KG1 (cell line): ENCODE measurements around the gene PLEKHA8.
A peak's percentile ranks its signal among the peaks of the same experiment; 100 is the strongest.
"Not testable (repeated sequence)": the region's sequence is repeated elsewhere in the genome, so short reads cannot be mapped to it uniquely, and the experiment has no call there.

Experiments used
- DNase-seq: peaks from one replicate; lab custom pipeline; 2025; lab: John Stamatoyannopoulos, UW

The PLEKHA8 gene

DNA sequence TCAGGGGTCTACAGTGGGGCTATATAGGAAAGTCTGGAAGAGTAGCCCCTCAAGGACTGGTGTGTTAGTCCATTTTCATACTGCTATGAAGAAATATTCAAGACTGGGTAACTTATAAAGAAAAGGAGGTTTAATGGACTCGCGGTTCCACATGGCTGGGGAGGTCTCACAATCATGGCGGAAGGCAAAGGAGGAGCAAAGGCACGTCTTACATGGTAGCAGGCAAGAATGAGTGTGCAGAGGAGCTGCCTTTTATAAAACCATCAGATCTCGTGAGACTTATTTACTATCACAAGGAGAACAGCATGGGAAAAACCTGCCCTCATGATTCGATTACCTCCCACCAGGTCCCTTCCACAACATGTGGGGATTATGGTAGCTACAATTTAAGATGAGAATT is 4.7 kb upstream of the PLEKHA8 start:
- no peak for DNase-seq

DNA sequence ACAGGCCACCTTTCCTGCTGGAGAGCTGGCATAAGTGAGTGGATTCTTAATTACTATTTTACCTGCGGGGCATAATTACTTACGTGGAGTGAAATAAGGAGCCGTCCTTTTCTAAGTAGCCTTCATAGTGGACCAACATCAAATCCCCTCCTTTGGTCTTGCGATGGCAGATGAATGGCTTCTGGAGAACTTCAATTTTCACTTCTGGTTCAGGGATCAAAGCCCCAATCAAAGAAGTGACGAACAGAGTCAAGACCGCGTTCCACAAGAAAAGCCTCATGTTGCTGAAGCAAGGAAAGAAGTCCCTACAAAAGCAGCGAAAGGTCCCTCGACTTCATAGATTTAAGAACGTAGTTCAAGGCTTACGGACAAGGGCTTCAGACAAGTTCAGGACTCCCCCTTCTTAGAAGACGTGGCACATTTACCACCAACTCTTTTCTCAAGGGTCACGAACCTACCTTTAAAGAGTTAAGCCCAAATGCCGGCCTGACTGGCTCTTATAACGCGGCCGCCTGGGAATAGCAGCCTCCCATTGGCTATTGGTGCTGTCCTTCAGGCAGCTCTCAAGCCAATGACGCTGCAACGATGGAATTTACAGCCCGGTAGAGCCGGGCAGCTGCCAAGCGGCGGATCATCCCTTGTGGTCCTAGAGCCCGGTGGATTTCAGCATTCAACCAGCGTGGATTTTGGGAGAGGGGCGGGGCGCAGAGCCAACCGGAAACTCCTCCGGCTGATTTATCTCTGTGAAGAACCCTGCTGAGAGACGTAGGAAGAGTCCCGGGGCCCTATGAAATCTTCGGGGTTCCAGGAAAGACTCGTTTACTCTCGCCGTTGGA is 1.8 kb upstream of the PLEKHA8 start, which contains the start of gene FKBP14:
TSS of gene FKBP14 (minus strand) at position 474 of the 836 bp plus-strand sequence. CDS start at position 280, 194 bp downstream.
- peak; percentile 97 for DNase-seq

DNA sequence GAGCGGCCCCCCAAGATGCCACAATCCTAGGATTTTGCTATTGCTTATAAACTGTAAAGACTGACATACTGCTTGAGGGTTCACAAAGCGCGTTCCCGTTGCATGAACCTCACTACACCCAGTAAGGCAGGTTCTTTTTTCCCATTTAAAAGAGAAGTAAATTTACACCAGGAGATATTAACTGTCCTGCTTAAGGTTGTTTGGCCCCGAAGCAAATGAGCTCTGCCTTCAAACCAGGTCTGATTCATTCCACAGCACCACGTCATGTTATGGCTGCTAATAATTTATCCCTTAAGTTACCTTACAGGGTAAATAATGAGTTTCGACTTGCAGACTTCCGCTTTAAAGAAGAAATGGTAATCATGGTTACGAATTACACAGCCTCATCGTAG is 1.2 kb upstream of the PLEKHA8 start:
- no peak for DNase-seq

DNA sequence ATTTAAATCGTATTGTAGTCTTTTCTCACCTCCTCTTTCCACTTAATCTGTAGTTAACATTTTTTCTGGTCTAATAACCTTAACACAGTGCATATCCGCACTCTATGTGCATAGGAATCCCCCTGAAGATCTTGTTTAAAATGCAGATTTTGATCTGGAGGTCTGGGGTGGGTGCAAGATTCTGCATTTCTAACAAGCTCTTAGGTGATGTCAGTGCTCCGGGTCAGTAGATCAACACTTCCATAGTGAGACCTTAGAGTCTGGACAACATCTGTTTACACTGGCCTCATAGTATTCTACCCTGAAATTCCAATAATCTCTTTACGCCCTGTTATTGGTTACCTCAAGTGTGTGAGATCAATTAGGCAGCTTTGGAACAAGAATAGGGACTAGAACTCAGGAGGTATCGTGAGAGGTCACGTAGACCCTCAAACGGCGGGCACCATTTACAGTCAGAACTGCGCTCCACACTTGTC is 434 bp upstream of the PLEKHA8 start:
- peak; percentile 90 for DNase-seq

DNA sequence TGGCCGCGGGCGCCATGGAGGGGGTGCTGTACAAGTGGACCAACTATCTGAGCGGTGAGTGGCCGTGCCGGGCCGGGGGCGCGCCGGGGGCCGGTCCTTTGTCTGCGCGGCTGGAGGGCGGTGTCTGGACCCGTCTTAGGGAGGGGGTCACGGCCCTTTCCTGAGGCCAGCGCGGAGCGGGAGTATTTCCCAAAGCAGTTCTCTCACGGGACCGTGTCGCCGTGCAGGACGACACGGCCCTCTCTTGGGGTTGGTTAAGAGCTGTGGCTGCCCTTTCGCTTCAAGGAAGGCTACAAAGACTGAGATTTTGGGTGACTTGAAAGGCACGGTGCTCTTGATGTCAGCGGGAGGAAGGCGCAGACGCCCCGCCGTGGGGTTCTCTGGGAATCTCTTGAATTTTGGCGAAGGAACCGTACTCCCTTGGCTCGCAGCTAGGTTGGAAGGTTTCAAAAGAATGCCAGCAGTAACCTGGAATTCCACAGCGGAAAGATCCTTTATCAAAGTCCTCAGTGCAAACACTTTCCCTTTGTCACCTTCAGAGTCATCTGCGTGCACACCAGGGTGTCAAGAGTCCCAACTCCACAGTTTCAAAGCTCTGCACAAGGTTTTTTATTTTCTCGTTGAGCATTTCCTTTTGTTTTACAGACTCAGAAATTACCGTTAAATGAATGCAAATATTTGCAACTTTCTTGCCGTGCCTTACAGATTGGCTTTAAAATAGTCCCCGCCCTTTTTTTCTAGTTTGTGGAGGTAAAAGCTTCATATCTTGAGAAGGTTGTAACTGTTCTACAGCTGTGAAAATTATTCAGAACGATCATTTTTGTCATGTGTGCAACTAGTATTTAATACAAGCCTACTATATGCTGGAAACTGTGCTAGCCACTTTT is 780 bp downstream of the PLEKHA8 start:
- DNase-seq, result peak; percentile 50

DNA sequence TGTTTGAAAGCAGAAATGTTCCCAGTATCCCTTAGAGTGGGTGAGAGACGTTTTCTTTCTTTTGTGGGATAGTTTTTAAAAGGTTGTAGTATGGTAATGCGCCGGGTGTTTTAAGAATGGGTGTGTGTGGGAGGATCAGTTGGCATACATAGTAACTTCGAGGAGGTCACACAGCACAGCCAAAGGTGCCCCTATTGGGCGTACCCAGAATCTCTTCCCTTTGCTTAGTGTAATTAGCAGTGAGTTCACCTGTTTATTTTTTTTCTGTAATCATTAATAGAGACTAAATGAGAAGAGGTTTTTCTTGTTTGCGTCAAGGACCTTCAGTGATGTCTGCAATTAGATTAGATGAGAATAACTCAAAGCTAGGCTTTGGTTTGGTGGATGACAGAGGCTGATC is 1.5 kb downstream of the PLEKHA8 start:
- DNase-seq, result no peak

DNA sequence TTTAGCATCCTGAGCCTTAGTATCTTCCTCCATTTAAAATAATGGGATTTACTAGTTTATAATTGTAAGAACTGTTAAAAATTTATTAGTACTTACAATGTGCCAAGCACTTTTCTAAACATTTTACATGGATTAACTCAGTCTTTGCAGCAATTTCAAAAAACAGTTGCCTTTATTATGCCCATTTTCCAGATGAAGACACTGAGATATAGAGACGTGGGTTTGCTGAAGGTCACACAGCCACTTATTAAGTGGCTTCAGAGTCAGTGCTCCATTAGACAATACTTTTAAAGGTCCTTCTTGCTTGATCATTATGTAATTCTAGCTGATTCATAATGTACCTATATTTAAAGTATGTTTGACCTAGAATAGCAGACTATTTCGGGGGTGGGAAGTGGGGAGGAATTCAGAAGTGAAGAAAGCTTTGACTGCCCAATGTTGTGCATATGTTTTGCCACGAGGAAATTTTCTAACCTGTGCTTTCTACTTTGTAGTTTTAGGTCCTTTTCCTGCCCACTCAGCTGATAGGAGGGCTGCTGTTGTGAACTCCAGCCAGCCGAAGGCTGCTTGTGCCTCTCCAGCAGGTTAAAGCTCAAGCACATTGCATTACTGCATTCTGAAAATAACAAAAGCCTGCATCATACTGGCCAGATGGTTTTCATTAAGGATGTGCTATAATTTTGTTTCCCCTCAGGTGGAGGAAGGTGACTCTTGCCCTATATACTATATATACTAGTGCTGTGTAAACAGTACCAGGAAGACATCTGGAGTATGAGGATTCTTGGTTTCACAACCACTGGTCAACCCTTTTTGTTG is 4.3 kb downstream of the PLEKHA8 start:
- DNase-seq, result no peak

DNA sequence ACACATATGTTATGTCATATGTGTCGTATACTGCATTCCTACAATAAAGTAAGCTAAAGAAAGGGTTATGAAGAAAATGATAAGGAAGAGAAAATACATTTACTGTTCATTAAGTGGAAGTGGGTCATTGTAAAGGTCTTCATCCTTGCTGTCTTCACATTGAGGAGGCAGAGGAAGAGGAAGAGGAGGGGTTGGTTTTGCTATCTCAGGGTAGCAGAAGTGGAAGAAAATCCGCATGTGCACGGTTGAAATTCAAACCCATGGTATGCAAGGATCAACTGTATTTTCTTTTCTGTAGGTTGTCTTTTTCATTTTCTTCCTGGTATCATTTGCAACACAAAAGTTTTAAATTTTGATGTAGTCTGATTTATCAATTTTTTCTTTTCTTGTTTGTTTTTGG is 6.3 kb downstream of the PLEKHA8 start:
- DNase-seq, result no peak

DNA sequence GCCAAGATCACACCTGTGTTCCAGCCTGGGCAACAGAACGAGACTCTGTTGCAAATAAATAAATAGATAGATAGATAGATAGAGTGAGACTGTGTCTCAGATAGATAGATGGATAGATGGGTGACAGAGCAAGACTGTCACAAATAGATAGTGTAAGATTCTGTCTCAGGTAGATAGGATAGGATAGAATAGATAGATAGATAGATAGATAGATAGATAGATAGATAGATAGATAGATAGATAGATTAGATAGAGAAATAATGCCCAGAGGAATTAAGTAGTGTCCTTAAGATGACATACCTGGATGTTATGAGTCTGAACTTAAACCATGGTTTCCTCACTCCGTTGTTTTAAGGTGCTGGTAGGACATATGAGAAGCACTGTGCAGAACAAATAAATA is 8.0 kb downstream of the PLEKHA8 start:
- DNase-seq, result no peak

DNA sequence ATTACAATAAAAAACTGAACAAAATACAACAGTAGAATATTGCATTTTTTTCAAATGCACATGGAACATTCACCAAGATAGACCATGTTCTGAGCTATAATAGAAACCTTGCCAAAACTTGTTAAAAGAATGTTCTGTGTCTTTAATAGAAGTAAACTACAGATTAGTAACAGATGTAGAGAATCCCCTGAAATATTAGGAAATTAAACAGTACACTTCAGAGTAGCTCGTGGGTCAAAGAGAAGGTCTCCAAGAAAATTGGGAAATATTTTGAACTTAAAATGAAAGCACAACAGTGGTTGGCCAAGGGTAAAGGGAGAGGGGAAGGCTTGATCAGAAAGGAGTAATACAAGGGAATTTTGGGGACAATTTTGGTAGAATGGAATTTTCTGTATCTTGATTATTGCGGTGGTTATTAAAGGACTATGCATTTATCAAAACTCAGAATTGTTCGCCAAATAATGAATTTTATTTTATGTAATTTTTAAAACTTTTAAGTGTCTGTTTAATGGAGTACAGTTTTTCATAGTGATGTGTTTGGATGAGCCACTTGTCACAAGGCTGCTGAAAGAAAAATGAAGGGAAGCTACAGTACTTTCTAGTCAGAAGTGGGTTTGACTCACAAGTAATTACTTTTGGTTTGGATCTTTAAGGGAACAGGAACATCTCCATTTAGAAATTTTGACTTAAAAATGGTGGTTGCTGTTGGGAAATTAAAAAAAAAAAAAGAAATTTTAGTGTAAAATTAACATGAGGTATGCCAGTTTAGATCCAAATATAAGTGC is 10.2 kb downstream of the PLEKHA8 start:
- DNase-seq, result no peak

DNA sequence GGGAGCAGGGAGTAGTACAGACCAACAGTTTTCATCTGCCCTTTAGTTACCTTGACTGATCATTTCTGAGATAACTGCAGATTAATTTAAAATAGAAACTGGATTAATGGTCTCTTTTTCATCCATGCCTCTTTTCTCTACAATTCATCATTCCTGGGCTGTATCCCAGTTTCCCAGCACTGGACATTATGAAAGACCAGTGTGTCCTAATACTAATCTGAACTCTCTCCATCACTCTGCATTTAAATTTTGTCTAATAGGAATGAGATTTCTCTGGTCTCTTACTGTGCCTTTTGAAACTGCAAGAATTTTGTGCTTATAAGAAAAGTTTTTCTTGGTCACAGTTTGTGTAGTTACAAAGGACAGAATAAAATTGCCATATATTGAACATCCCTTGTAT is 12.7 kb downstream of the PLEKHA8 start:
- no peak for DNase-seq

DNA sequence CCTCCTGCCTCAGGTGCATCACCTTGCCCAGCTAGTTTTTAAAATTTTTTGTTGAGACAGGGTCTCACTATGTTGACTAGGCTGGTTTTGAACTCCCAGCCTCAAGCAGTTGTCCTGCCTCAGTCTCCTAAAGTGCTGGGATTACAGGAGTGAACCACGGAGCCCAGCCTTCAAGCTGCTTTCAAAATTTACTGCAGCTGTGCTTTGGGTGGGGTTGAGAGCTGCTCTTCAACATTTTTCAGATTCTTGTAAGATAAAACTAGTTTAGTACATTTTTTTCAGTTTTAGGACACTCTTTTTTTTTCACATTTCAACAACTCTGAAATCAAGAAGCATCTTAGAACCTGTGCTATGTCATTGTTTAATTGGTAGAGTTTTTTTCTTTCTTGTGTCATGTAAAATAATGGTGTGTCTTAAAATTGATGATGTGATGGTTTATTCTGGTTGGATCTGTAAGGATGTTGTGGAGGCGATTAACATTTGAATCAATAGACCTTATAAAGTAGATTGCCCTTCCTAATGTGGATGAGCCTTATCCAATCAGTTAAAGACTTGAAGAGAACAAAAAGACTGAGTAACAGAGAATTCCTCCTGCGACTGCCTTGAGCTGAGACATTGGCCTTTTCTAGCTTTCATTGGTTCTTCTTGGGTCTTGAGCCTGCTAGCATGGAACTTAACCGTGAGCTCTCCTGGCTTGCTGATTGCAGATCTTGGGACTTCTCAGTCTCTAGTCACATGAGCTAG is 13.5 kb downstream of the PLEKHA8 start:
- DNase-seq, result no peak

DNA sequence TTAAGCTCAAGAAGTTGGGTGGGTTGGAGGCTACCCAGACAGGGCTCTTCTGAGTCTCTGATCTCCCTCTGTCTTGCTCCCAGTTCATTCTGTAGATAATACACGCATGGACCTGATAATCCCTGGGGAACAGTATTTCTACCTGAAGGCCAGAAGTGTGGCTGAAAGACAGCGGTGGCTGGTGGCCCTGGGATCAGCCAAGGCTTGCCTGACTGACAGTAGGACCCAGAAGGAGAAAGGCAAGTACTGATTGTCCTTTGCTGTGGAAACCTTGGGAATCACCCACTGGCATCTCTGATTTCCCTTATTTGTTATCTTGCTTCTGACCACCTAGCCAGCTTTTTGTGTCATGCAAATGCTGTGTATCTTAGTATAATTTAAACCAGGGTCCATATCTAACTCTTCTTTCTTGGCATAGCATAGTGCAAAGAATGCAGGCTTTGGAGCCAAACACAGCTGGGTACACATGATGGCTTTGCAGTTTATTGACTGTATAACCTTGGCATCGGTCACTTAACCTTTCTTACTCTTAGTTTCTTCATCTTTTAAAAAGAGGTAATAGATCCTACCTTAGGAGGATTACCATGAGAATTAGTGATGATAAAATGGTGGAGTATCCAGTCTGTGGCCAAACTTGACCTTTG is 18.0 kb downstream of the PLEKHA8 start:
- no peak for DNase-seq

DNA sequence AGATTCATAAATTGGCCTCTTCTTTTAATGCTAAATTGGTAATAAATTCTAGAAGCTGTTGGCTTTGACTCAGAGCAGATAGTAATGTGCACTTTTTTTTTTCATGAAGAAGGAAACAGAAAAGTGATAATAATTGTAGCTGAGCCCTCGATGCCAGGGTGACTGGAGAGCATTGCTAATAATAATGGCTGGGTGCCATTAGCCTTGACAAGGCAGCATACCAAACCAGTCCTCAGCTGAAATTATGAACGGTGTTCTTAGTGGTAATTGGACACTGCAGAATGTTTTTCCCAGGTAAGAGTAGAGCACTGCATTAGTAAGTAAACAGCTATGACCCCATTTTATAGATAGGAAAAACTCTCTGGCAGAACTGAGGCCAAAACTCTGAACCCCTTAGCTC is 18.9 kb downstream of the PLEKHA8 start:
- no peak for DNase-seq

DNA sequence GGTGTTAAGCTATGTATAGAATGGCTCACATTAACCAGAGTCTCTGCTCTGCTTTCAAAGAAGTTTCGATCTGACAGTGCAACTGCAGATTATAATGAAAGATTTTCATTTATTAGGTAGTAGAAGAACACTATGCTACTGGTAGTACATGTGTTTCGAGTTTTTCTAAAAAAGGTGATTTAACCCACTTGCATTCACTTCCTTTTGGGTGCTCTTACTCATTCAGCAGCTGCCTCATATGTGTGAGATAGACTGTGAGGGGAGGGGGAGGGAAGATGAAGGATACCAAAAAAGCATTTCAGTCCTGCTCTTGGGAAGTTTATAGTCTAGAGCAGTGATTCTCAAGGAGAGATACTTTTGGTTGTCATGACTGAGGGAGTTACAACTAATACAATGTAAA is 20.4 kb downstream of the PLEKHA8 start:
- no peak for DNase-seq

DNA sequence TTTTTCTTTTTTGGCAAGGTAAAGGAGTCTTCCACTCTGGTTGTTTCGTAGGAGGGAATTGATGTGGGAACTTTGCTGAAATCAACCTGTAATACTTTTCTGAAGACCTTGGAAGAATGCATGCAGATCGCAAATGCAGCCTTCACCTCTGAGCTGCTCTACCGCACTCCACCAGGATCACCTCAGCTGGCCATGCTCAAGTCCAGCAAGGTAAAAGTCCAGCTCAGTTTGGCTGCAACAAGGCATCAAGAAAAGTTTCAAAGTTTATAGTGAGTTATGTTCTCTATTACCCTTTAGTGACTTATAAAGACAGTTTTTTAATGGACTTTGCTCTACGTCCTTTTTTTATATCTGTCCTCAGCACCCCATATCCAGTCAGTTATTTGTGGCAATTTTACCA is 21.0 kb downstream of the PLEKHA8 start:
- no peak for DNase-seq

DNA sequence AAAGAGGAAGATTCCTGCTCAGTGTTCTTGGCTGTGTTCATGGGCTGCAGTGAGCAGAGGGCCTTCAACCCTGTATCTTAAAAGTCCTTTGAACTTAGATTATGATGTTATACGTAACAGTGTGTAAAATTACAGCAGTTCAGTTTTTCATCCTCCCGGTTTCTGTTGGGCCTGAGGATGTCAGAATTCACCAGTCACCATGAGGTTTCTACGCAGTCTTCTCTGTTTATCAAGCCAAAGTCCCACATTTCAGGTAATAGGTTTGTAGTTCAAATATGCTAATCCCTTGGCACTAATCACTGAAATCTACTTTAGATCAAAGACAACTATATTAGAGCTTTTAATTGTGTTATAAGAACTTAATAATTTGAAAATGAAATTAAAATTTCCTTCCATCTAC is 24.9 kb downstream of the PLEKHA8 start:
- DNase-seq, result no peak

DNA sequence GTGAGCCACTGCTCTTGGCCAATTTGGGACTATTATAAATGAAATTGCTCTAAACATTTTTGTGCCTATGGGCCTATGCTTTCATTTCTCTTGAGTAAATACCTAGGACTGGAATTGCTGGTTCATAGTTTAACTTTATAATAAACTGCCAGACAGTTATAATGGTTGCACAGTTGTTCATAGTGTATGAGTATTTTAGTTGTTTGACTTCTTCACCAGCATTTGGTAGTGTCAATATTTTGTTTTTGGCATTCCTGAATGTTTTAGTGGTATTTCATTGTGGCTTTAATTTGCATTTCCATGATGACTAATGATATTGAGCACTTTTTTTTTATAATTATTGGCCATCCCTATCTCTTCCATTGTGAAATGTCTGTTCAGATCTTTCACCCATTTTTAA is 29.5 kb downstream of the PLEKHA8 start:
- no peak for DNase-seq

DNA sequence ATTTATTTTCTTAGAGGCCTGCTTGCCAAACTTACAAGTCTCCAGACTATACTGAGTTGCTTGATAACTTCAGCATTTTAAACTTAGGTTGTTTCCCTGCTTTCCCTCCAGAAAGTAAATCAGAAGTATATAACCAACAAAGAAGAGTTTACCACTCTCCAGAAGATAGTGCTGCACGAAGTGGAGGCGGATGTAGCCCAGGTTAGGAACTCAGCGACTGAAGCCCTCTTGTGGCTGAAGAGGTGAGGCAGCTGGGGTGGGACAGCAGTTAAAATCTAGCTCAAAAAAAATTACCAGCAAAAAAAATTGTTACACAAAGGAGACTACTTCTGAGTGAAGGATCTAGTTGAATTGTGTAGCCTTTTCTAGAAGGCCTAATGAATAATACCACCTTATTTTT is 33.6 kb downstream of the PLEKHA8 start:
- not testable (repeated sequence) for DNase-seq

DNA sequence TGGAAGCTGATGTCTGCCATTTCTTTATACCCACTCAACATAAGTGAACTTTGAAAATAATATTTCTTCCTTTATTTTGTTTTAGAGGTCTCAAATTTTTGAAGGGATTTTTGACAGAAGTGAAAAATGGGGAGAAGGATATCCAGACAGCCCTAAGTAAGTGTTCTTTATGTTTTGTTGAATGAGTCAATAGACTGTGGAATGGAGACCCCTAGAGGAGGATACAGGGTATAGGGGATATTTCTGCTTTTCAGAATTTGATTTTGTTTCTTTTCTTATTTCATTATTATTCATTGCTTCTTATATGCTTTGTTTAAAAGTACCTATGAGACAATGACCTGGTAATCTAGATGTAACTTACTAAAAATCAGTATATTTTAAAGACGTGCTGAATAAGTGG is 34.4 kb downstream of the PLEKHA8 start:
- DNase-seq, result peak; percentile 49
